GM21717 (cell line): ENCODE data around the gene WBP11.
A peak's percentile ranks its signal among the peaks of the same experiment; 100 is the strongest.
"Not testable (repeated sequence)": the region's sequence is repeated elsewhere in the genome, so short reads cannot be mapped to it uniquely, and the experiment has no call there.

Experiments used
- ATAC-seq: cut with Tn5 transposase; IDR thresholded peaks from one replicate; pipeline ENCODE4 v1.9.1; 2021; ENCODE audit warnings: mild to moderate bottlenecking, moderate library complexity; ENCODE audit not compliant: unreplicated experiment

The WBP11 gene

GRCh38 chr12:14774074-14774905, 29.0 kb downstream of the WBP11 start:
- ATAC-seq, result peak; percentile 66

DNA sequence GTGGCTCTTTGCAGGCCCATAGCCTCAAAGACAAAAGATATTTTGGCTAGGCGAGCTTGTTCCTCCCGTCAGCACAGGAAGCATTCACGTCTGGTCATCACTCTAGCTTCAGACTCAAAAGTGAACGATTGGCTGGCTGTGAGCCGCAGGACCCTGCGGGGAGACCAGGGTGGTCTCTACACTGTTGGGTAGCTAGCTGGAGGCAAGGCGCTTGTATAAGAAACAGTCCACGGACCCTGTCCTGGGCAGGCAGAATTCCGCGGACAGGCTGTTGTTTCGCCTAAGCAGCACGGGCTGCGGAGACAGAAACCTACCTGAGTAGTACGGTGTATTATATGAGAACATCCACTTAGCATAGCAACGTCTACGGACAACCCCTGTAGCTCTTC, 29.6 kb downstream of the WBP11 start:
- ATAC-seq, result peak; percentile 10

- ATAC-seq, result no peak
These were observed 30.3 kb downstream of the WBP11 start for GRCh38 chr12:14772946-14773345.

DNA sequence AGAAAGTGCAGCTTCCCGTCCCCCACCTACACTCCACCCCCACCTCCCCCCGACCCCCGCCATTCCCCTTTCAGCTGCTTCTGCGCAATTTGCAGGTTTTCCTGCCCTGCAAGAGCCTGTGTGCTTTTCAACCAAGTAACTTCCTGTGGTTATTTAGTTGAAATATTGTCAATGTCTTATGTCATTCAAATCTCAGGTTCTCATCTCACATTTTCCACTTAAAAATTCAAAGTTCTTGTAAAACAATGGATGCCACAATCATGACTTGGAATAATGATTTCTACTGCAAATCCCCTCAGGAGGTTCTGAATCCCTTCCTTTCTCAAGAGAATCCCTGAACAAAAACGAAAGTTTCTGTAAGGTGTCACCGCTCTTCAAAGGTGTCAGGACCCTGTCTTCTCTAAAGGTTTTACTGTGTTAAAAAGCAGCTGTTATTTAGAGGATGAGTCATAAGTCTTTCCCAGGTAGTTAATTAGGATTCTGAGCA, 31.6 kb downstream of the WBP11 start:
- ATAC-seq, result no peak

GRCh38 chr12:14770496-14771461, 32.5 kb downstream of the WBP11 start:
- ATAC-seq, result peak; percentile 27

- peak; percentile 36 for ATAC-seq
These were observed 33.2 kb downstream of the WBP11 start for GRCh38 chr12:14769969-14770495.

GRCh38 chr12:14769466-14769968, 33.8 kb downstream of the WBP11 start:
- peak; percentile 4 for ATAC-seq

DNA sequence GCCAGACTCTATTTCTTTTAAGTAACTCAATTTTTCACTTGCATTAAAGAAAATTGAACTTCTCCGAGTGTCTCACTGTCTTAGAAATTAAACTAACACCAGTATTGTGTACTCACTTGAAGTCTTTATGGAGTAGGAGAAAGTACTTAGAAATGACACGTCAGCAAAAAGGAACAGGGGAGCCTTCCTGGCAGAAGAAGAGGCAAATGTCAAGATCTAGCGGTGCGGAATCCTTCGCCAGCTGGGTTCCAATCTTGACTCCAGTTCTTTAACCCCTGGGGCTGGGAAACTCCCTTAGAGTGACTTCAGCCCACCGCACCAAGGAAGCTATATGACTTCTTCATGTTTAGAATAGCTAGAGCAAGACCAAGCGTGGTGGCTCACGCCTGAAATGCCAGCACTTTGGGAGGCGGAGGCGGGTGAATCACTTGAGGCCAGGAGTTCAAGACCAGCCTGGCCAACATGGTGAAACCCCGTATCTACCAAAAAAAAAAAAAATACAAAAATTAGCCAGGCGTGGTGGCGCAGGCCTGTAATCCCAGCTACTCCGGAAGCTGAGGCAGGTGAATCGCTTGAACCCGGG, 34.4 kb downstream of the WBP11 start:
- no peak for ATAC-seq

DNA sequence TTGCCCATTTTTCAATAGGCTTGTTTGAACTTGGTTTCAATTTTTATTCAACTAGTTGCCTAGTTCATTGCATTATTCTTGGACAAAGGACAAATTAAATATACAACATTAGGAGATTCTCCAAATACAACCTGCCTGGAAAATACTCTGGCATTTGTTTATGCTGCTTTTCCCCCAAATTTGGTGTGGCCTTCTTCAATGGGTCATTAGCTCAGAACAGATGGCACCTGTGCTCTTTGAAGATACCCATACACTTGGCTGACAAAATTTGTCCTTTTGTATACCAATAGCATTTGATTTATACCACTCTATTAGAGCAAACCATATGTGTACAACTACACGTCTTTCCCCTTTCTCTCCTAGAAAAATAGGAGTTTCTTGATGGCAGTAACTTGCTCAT, 35.7 kb downstream of the WBP11 start:
- no peak for ATAC-seq

DNA sequence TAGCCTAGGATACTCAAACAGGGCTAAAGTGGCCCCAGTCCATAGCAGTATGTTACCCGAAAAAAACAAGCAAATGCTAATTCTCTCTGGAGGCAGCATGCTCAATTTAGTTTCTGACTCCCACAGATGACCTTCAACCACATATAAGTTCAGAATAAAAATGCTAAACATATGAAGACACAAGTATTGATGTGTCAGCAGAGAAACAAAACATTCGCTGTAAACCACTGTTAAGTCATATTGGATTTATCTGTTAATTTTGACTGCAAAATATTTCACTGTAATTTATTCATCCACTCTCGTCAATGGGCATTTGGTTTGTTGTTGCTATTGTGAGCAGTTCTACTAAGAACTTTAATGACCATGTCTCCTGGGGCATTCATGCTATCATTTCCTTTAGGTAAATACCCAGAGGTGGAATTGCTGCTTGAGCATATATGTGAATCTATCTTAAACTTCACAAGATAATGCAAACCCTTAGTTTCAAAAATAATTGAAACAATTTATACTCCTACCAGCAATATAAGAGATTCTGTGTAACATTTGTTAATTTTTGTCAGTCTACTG, 36.5 kb downstream of the WBP11 start:
- ATAC-seq, result no peak

GRCh38 chr12:14766020-14766419, 37.3 kb downstream of the WBP11 start:
- ATAC-seq, result not testable (repeated sequence)

DNA sequence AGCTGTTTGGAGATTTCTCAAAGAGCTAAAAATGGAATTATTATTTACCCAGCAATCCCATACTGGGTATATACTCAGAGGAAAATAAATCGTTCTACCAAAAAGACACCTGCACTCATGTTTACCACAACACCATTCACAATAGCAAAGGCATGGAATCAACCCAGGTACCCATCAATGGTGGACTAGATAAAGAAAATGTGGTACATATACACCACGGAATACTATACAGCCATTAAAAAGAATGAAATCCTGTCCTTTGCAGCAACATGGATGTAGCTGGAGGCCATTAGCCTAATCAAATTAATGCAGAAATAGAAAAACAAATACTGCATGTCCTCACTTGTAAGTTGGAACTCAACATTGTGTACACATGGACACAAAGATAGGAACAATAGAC, 37.9 kb downstream of the WBP11 start:
- ATAC-seq, result no peak

- ATAC-seq, result not testable (repeated sequence)
These were observed 43.5 kb downstream of the WBP11 start for GRCh38 chr12:14759711-14760280.

- no peak for ATAC-seq
These were observed 46.7 kb downstream of the WBP11 start for GRCh38 chr12:14756334-14757143.

DNA sequence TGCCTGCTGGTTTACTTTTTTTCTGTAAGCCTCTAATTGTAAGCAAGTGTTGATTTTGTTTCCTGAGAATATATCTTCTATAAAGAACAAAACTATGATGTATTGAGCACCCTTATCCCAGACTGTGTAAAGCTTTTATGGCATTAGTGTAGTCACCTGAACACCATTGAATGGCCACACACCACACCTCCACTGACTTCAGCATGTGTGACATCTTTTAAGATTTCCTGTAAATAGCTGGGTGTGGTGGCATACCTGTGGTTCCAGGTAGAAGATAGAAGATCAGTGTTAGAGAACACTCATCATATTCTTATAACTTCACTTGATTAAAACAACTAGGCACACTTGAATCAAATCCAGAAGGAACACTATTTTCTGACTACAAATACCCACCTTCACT, 51.3 kb downstream of the WBP11 start:
- no peak for ATAC-seq

- no peak for ATAC-seq
These were observed 60.2 kb downstream of the WBP11 start for GRCh38 chr12:14743061-14743460.

GRCh38 chr12:14741942-14742341, 61.3 kb downstream of the WBP11 start:
- no peak for ATAC-seq

DNA sequence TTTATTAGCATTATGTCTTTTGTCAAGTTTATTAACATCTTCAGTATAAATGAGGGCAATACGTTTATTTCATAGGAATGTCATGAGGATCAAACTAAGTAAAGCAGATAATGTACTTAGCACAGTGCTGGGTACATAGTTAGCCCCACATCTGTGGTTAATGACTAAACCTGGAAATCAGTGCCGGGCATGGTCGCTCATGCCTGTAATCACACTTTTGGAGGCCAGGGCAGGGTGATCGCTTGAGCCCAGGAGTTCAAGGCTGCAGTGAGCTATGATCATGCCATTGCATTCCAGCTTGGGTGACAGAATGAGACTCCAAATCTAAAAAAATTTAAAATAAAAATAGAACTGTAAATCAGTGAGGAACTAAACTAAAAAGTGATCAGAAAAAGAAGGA, 62.1 kb downstream of the WBP11 start:
- ATAC-seq, result no peak

GRCh38 chr12:14736441-14736840, 66.8 kb downstream of the WBP11 start:
- ATAC-seq, result not testable (repeated sequence)
